Measurements from ENCODE around the gene DENND1A.

- TF ChIP-seq SREBF2 (IDR thresholded peaks at IDR 0.05) = no peak
- TF ChIP-seq POLR2AphosphoS2 (conservative IDR thresholded peaks at IDR 0.05; ENCODE audit: low read length) = no peak
- TF ChIP-seq NR3C1 (IDR thresholded peaks at IDR 0.05) = no peak
- no peak for TF ChIP-seq CTCF (IDR thresholded peaks at IDR 0.05)
- TF ChIP-seq MYC (IDR thresholded peaks at IDR 0.05; ENCODE audit: borderline replicate concordance, low read length) = no peak
- TF ChIP-seq CHD4 (IDR thresholded peaks at IDR 0.05; ENCODE audit: borderline replicate concordance) = no peak
Measured at GRCh38 chr9:123378956-123379660, 550.8 kb downstream of the DENND1A start.
